GM20000 (cell line): ENCODE results near the gene PRDM16.

Source experiments
- DNase-seq: peaks from one replicate; pipeline ENCODE4 v3.0.0; 2012; ENCODE audit warnings: low spot score
- TF ChIP-seq, protein P1 (sequence below): IDR thresholded peaks from 2 replicates; pipeline ENCODE4 v1.5.1; 2012; ENCODE audit warnings: mild to moderate bottlenecking, control low read depth; ENCODE audit errors: extremely low read depth, missing control alignments

The PRDM16 gene

DNA sequence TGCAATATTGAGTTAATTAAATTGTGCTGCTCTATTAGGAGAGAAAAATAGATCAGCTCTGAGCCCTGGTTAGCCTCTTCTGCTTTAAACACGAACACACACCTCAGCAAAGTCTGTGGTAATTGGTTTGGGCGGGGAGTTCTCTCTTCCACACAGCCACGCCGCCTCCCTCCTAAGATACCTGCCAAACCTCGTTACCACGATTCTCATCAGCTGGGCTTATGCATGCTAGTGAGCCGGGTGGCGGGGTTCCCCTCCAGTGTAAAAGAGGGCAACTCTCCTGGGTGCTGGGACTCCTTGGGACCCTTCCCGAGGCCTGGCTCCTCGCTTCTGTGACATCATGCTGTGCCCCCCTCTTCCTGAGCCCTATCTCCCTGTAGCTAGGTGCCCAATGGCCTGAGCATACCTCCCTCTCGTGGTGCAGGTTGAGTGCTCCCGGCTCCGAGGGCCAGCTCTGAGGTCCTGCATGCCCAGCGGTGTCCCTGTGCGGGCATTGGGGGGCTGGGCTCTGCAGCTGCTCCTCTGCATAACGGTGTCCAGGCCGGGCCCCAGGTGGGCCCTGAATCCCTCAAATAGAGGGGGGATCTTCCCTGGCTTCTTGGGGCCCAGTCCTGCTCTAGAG lies 182.9 kb downstream of the PRDM16 start:
- DNase-seq, result no peak
- TF ChIP-seq, protein P1, sequence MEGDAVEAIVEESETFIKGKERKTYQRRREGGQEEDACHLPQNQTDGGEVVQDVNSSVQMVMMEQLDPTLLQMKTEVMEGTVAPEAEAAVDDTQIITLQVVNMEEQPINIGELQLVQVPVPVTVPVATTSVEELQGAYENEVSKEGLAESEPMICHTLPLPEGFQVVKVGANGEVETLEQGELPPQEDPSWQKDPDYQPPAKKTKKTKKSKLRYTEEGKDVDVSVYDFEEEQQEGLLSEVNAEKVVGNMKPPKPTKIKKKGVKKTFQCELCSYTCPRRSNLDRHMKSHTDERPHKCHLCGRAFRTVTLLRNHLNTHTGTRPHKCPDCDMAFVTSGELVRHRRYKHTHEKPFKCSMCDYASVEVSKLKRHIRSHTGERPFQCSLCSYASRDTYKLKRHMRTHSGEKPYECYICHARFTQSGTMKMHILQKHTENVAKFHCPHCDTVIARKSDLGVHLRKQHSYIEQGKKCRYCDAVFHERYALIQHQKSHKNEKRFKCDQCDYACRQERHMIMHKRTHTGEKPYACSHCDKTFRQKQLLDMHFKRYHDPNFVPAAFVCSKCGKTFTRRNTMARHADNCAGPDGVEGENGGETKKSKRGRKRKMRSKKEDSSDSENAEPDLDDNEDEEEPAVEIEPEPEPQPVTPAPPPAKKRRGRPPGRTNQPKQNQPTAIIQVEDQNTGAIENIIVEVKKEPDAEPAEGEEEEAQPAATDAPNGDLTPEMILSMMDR, result no peak

DNA sequence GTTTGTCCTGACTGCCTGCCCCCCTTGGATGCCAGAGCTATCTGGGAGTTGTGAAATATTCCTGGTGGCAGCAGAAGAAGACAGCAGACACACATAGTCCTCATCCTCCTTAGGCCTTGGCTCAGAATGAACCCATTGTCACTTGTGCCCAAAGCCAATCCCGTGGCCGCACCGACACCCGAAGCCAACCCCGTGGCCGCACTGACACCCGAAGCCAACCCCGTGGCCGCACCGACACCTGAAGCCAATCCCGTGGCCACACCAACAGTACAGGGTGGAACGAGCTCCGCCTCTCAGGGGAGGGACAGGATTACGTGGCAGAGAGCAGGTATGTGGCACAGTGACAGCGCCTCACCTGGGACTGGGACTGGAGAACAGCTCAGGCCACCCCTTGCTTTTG lies 186.7 kb downstream of the PRDM16 start:
- no peak for DNase-seq
- TF ChIP-seq, protein P1, result no peak

DNA sequence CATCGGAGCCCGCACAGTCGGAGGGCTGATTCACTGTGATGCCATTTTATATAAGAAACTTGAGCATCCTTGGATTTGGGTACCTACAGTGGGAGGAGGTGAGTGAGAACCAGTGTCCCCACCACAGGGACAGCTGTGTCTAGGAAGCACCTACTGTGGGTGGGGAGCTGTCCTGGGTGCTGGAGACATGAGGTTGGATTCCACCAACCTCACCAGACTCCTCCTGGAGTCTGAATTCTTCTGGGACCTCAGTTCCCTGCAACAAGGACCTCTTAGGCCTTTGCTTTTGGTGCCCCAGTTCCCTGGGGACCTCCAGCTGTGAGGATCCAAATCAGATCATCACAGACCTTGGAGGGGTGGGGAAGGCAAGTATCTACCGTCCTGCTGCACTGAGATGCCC lies 188.8 kb downstream of the PRDM16 start:
- no peak for DNase-seq
- TF ChIP-seq, protein P1, result no peak

DNA sequence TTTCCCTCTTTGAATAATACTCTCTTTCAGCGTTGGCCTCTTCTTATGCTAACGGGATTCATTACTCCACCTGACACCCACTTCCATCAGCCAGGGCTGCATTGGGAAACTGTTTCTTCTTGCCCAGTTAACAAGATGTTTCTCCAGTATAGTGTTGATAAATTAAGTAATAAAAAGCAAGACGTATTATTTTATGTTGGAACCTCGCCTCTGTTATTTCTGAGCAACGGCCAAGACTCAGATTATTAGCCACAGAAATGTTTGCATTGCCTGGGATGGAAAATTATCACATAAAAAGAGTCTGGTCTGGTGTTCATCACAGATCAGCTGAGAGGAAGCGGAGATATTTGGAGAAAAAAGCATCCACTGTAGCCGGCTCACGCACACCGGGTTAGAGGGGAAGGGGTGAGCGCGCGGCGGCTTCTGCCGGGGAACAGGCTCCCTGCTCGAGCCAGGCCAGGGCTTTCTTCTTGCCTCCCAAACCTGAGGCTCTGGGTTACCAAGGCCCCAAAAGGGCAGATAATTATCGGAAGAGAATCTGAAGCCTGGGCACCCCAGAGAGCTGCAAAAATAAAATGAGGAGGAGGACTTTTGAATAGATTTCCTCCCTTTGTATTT lies 189.5 kb downstream of the PRDM16 start:
- no peak for DNase-seq
- TF ChIP-seq, protein P1, result no peak

DNA sequence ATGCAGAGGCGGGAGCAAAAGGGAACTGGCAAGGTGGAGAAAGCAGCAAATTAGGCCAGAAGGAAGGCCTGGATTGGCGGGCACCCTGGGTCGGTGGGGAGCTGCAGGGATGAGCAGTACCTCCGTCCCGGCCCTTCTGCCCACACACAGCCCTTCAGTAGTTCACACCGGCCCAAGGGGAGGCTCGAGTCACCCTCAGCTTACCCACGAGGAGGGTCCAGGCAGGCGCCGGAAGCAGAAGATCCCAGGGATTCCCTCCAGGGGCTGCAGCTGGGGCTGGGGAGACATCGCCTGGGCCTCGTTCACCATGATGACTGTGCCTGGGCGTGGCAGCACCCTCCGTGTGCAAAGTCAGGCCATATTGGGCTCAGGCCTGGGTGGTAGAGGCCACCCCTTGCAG lies 190.0 kb downstream of the PRDM16 start:
- TF ChIP-seq, protein P1, result no peak
- no peak for DNase-seq

DNA sequence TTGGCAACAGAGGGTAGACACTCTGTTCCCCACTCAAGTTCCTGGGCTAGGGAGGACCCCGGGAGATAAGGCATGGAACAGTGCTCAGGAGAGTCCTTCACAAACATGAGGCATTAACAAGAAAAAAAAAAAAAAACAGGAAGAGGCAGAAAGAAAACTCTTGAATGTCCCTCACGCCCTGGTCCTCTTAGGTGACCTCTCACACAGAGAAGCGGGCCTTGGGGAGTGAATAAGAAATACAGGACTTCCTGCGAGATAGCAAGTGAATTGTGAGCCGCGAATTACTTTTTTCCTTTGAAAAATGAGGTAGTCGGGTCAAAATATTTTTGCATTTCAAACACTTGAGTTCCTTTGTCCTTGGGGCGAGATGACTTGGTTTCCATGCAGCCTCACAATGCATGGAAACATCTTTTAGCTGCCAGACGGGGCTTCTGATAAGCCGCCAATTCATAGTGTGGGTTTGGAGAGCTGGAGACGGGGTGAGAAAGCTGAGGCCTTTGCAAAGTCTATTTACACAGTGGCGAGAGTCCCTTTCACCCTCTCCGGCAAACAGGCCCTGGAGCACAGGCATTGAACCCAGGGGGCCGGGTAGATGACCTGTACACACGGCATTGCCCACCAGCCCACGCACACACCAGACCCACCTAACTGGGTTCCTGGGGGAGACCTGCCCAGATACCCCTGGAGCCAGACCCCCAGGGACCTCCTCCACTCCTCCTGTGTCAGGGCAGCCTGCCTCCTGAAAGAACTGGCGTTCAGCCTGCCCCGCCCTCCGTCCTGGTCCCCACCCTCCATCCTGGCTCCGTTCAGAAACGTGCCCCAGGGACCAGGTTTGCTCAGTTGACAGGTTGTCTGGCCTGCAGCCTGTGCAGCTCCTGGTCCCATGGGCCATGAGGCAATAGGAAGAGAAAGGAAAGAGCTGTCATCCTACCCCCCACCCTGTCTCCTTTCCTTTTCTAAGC lies 192.3 kb downstream of the PRDM16 start:
- TF ChIP-seq, protein P1, result no peak
- no peak for DNase-seq
